SK-N-SH treated with all-trans-retinoic acid at 6 μM for 48 hours (cell line): ENCODE measurements around the gene SUCLG1.

Experiments used
- BACH2 ChIP-seq: fragments of 250-450 bp; sonication (Bioruptor Pico); IDR thresholded peaks from 2 replicates; pipeline ENCODE4 v1.9.0; 2021; ENCODE audit warnings: mild to moderate bottlenecking, borderline replicate concordance
- PPARA ChIP-seq: fragments of 250-450 bp; sonication (Bioruptor Pico); IDR thresholded peaks from 2 replicates; pipeline ENCODE4 v1.5.0; 2020; ENCODE audit warnings: mild to moderate bottlenecking, borderline replicate concordance
- ZFP3 ChIP-seq: fragments of 250-450 bp; sonication (Bioruptor Pico); IDR thresholded peaks from 2 replicates; pipeline ENCODE4 v1.5.0; 2020; ENCODE audit warnings: mild to moderate bottlenecking, moderate library complexity
- ZFP30 ChIP-seq: fragments of 450-650 bp; formaldehyde crosslinking; IDR thresholded peaks from 2 replicates; pipeline ENCODE4 v1.5.0; 2022; ENCODE audit warnings: mild to moderate bottlenecking, moderate library complexity
- TF ChIP-seq, protein P1 (sequence below): fragments of 250-450 bp; sonication (Bioruptor Pico); IDR thresholded peaks from 2 replicates; pipeline ENCODE4 v1.8.0; 2021; ENCODE audit warnings: low read depth, mild to moderate bottlenecking, moderate library complexity, borderline replicate concordance
- TF ChIP-seq, protein P2 (sequence below): fragments of 250-450 bp; sonication (Bioruptor Pico); IDR thresholded peaks from 2 replicates; pipeline ENCODE4 v1.5.1; 2020; ENCODE audit warnings: low read depth, mild to moderate bottlenecking, moderate library complexity

DNA sequence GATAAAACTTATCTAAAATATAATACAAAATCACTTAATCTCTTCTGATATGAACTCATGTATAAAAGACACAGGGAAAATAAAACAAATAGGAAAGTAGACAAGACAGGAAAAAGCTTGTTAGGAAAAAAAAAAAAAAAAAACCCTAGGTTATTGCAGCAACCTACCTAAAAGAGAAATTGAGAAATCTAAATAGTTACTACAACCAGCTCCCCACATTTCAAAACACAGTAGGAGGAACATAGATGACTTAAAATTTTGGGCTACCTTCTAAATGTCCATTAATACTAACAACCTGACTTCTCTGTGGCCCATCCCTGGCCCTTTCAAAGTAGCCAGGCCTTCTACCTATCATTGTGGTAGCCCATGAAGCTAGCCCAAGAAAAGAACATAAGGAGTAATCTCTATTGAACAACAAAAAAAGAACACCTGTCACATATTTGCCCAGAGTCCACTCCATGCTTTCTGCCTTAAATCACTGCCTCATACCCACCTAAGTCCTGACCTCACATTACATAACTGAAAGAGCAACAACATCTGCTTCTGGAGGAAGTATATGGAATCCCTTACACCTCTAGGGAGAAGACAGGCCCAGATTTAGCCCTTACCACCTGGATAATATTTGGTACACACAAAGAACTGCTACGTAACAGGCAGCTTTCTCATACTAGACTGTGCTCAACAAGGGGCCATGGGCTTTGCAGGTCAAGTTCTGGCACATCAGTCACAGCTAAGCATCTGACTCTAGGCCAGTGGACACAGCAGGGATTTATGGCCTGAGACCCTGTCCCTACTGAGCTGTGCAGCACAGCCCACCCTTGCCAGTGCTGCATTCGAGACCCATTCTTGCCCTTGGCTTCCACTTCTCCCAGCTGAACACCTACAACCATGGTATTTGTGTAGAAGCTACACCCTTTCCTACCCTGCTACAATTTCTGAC is 8.5 kb downstream of the SUCLG1 start:
- TF ChIP-seq, protein P1, sequence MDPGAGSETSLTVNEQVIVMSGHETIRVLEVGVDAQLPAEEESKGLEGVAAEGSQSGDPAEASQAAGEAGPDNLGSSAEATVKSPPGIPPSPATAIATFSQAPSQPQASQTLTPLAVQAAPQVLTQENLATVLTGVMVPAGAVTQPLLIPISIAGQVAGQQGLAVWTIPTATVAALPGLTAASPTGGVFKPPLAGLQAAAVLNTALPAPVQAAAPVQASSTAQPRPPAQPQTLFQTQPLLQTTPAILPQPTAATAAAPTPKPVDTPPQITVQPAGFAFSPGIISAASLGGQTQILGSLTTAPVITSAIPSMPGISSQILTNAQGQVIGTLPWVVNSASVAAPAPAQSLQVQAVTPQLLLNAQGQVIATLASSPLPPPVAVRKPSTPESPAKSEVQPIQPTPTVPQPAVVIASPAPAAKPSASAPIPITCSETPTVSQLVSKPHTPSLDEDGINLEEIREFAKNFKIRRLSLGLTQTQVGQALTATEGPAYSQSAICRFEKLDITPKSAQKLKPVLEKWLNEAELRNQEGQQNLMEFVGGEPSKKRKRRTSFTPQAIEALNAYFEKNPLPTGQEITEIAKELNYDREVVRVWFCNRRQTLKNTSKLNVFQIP = no peak
- TF ChIP-seq PPARA (CRISPR knock-in tag) (no peak), ZFP3 (CRISPR knock-in tag) (no peak), BACH2 (no peak), ZFP30 (CRISPR knock-in tag) (no peak)
- TF ChIP-seq, protein P2, sequence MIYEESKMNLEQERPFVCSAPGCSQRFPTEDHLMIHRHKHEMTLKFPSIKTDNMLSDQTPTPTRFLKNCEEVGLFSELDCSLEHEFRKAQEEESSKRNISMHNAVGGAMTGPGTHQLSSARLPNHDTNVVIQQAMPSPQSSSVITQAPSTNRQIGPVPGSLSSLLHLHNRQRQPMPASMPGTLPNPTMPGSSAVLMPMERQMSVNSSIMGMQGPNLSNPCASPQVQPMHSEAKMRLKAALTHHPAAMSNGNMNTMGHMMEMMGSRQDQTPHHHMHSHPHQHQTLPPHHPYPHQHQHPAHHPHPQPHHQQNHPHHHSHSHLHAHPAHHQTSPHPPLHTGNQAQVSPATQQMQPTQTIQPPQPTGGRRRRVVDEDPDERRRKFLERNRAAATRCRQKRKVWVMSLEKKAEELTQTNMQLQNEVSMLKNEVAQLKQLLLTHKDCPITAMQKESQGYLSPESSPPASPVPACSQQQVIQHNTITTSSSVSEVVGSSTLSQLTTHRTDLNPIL (CRISPR knock-in tag) = no peak
